Measurements from ENCODE around the gene ADGRG1.

Gene ADGRG1

DNA sequence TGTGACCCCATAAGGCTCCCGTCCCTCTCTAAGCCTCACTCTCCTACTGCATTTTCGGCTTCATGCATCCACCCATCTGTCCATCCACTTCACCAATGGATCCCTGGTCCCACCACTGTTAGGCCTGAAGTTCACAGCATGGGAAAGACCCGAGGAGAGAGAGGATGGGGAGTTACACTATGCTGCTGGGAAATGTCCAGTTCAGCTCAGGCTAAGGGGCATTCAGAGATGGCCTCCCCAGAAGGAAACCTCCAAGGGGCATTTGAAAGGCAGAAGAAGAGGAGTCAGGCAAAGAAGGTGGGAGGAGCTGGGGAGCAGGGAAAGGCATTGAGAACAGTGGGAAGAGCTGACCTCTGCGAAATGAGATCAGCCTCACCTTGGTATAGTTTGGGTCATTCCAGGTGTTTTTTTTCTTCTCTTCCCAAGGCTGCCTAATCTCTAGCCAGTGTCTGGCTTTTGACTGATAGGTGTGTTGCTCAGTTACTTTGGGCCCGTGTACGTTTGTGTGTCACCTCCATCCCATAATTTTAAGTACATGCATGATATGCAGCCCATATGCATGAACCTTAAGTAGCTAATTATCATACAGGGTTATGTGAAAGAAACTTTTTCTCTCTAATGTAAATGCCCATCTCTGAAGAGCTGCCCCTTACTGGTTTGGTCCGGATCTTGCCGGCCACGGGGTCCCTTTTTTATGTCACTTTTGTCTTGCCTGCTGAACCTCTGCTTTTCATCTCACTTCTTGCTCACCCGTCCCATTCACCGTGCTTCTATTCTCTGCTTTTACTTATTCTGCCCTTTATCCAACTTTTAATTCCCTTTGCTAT, 54.6 kb downstream of the ADGRG1 start:
- DNase-seq (ENCODE audit: low read depth): no peak

DNA sequence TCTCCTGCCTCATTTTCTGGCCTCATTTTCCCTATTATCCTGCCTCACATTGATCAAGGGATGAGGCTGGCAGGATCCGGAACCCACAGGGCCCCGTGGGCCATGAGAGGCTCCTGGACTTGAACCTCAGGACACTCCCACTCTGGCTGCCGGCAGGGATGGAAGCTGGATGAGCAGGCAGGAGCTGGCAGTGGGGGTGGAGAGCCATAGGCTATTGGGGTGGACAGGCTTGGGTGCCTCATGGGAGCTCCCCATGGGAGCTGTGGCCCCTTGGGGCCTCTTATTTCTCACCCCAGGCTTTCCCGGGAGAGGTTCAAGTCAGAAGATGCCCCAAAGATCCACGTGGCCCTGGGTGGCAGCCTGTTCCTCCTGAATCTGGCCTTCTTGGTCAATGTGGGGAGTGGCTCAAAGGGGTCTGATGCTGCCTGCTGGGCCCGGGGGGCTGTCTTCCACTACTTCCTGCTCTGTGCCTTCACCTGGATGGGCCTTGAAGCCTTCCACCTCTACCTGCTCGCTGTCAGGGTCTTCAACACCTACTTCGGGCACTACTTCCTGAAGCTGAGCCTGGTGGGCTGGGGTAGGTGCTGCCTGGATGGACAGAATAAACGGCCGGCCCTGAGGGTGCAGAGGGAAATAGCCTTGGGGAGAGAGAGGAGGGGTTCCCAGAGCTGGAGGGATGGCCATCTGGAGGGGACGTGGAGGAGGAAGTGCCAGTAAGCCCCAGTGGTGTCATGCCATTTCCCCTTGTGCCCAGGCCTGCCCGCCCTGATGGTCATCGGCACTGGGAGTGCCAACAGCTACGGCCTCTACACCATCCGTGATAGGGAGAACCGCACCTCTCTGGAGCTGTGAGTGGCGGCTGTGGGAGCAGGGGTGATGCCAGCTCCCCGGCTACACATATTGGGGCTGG, 55.5 kb downstream of the ADGRG1 start:
- DNase-seq (ENCODE audit: low read depth): no peak

DNA sequence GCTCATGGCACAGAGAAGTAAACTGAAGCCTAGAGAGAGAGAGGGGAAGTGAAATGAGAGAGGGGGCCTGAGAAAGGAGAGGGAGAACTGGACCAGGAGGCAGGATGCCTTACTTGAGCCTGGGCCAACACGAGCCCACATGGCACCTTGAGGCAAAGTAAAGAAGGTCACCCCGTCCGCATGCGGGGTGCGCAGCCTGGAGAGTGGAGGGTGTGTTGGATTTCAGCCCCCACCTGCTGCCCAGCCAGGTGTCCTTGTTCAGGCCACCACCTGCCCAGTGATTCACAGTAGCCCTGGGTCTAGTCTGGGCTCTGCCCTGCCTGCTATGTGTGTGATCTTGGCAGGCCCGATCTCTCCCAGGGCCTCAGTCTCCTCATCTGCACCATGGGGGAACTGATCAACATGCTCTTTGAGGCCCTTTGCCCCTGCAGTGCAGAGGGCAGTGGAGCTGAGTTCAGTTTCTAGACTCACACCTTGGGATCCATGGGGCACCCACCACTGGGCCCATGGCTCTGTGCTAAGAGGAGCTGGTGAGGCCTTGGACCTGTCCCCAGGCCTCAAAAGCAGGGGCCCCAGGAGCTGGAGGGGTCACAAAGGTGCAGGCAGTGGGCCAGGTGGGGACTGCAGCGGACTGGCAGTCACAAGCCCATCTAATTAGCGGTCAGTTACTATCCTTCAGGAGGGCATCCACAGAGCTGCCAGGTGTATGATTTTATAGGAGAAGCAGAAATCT, 56.4 kb downstream of the ADGRG1 start:
- no peak for DNase-seq (ENCODE audit: low read depth)

DNA sequence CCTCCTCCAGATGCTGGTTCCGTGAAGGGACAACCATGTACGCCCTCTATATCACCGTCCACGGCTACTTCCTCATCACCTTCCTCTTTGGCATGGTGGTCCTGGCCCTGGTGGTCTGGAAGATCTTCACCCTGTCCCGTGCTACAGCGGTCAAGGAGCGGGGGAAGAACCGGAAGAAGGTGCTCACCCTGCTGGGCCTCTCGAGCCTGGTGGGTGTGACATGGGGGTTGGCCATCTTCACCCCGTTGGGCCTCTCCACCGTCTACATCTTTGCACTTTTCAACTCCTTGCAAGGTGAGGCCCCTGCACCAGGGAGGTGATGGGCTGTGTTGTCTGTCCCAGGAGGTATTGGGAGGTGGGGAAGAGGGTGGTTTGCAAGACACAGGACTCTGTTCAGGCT, 57.2 kb downstream of the ADGRG1 start:
- no peak for DNase-seq (ENCODE audit: low read depth)

DNA sequence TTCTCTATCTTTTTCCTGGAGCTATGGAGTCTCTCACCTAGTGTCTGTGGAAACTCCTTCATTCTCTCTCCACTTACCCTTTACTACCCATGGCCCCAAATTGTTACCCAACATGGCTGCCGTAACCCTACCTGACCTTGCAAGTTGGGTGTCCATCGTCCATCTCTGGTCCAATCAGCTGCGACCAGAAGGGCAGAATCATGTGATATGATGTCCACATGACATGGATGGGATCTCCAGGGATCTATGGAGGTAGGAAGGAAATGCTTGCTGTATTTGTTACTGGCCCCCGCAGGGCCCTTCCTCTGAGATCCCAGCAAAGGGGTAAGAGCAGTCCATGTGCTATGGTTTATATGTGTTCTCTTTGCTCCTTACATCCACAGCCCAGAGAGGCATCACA, 58.1 kb downstream of the ADGRG1 start:
- no peak for DNase-seq (ENCODE audit: low read depth)

DNA sequence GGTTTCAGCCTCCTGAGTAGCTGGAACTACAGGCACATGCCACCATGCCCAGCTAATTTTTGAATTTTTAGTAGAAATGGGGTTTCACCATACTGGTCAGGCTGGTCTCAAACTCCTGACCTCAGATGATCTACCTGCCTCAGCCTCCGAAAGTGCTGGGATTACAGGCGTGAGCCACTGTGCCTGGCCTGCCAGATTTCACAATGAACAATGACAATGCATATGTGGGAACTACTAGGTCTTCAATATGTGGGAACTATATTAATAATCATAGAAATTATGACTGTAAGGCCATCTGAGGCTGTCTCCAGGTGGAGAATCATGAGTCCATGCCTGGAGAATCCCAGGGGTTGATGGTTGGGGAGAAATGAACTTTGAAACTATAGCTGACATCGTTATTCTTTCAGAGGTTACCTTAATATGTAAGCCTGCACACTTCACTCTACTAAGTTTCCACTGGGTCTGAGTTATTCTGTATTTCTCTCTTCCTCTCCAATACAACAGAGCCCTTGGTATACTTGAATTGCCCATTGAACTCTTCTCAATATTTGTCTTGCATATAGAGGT, 59.0 kb downstream of the ADGRG1 start:
- DNase-seq (ENCODE audit: low read depth): no peak

DNA sequence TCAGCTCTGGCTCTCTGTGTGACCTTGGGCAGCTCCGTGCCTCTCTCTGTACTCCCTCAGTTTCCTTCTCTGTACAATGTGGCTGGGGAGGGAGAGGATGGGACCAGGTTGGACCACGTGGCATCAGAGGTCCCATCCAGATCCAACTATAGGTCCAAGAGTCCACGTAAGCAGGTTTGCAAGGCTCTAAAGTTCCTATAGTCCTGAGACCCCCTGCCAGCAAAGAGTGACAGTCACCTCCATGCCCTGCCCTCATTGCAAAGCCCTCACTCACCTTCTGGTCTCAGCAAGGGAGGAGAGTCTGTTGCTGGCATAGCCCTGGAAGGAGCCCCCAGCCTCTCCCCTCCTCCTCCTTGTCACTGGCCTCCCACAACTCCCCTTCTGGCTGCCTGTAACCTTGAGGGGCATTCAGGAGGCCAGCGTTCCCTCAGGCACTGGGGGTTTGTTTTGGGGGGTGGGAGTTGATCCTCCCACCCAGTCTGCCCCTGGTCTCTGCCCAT, 60.1 kb downstream of the ADGRG1 start:
- no peak for DNase-seq (ENCODE audit: low read depth)

DNA sequence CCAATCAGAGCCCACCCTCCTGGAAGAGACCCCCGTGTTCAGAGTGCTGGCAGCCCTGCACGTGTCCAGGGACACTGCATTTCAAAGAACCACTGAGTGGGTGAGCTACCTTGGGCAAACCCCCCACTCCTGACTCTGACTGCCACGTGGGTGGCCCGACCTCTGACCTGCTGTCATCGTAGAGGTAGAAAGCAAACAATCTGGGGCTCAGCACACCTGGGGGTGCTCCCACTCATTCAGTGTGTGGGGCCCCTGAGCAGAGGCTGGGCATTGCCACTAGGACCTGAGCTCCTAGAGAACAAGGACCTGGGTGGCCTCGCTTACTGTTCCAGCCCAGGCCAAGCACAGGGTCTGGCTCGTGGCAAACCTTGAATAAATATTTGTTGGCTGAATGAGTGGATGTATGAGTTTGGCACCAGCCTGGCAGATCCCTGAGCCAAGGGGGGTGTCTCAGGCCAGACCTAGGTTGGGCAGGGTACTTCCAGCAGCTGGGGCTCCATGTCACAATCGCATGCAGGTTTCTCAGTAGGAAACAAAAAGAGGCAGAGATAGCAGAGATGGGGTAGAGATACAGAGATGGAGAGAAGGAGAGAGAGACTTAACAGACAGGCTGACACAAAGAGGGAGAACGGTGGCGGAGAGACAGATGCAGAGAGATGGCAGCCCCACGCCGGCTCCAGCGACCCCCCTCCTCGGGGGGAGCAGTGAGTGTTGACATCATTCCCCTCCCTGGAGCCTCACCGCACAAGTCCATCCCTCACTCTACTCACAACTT, 60.7 kb downstream of the ADGRG1 start:
- no peak for DNase-seq (ENCODE audit: low read depth)

DNA sequence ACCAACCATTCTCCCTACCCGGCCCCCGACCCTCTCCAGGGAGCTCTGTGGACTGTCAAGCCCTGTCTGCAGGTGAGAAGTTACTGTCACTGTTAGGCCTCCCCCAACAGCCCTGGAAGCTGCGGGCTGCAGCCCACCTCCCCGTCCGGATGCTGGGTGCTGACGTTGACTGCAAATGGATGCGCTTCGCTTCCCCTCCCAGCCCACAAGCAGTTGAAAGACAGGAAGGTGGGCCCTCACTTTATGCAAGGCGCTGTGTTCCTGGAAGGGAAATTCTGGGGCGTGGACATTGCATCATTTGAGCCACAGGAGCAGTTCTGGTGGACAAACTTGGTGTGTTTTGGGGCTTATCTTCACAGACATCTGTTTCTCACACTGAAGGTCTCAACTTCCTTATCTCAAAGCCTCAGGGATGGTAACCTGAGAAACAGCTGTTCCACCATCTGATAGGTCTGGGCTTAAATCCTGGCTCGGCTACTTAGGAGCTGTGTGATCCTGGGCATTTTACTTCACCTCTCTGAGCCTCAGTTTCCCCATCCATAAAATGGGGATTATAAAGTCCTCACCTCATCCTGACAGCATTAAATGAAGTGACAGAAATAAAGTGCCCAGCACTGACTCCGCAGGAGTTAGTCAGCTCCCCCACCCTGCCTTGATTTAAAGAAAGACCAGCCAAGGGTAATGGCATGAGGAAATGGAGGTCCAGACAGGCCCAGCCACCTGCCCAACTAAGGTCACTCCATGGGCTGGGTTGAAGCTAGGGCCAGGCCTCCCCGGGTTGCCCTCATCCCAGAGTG, 61.5 kb downstream of the ADGRG1 start:
- DNase-seq (ENCODE audit: low read depth): no peak

DNA sequence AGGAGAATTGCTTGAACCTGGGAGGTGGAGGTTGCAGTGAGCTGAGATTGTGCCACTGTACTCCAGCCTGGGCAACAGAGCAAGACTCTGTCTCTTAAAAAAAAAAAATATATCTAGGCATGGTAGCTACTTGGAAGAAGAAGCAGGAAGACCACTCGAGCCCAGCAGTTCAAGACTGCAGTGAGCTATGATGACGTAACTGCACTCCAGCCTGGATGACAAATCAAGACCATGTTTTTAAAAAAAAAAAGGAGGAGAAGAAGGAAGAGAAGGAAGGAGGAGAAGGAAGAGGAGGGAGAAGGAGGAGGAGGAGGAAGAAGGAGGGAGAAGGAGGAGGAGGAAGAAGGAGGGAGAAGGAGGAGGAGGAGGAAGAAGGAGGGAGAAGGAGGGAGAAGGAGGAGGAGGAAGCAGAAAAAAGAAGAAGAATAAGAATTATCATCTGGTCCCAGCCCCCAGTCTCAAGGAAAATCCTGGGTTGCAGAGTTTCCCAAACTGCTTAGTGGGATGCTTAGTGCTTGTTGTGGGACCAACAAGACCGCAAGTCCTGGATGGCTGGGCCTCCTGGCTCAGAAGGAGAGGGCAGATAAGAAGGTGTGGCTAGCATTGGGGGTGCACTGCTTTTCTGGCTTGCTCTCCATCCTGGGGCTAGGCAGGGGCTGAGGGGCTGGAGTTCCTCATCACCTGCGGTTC, 62.5 kb downstream of the ADGRG1 start:
- DNase-seq (ENCODE audit: low read depth): no peak

DNA sequence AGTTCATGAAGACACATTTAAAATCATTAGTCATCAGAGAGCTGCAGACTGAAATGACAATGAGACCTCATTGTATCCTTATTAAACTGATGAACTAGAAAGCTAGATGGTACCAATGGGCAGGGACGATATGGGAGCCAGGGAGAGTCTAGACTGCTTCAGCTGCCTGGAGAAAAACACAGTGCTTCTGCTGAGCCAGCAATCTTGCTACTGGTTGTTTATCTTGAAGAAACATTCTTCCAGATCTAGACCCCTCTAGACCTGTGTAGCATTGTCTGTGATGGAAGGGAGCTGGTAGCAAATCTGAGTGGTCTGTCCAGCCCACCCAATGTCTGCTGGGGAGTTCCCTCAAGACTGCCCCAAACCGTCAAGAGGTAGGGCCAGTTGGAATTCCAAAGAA, 64.2 kb downstream of the ADGRG1 start:
- DNase-seq (ENCODE audit: low read depth): no peak

DNA sequence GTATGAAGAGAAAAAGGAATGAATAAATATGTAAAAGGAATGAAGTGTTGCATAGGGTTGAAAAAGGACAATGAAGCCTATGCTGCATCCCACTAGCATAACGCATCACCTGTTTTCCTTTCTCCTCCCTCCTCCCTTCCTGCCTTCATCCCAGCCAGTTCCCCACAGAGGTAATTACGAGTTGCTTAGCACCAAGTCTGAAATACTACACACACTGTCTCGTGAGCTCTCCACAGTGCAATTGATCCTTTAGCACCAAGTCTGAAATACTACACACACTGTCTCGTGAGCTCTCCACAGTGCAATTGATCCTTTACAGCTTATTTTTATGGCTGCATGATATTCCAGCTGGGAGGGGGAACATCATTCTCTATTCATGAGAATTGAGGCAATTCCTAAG, 65.1 kb downstream of the ADGRG1 start:
- DNase-seq (ENCODE audit: low read depth): no peak

DNA sequence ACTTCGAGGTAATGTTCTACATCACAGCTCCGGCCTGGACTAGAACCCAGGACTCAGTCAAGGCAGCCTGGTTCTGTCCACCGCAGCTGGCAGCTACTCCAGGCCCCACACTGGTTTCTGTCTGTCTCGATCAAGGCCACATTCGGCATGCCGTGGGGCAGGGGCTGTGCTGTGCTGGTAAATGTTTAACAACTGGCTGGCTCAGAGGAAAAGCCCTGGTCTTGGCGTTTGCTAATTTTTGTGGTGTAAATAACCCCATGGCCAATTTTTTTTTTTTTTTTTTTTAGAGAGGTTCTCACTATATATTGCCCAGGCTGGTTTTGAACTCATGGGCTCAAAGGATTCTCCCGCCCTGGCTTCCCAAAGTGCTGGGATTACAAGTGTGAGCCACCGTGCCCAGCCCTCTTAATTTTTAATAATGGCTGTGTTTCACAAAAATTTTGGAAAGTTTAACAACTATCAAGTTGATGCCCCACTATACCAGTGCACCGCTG, 65.8 kb downstream of the ADGRG1 start:
- DNase-seq (ENCODE audit: low read depth): no peak

DNA sequence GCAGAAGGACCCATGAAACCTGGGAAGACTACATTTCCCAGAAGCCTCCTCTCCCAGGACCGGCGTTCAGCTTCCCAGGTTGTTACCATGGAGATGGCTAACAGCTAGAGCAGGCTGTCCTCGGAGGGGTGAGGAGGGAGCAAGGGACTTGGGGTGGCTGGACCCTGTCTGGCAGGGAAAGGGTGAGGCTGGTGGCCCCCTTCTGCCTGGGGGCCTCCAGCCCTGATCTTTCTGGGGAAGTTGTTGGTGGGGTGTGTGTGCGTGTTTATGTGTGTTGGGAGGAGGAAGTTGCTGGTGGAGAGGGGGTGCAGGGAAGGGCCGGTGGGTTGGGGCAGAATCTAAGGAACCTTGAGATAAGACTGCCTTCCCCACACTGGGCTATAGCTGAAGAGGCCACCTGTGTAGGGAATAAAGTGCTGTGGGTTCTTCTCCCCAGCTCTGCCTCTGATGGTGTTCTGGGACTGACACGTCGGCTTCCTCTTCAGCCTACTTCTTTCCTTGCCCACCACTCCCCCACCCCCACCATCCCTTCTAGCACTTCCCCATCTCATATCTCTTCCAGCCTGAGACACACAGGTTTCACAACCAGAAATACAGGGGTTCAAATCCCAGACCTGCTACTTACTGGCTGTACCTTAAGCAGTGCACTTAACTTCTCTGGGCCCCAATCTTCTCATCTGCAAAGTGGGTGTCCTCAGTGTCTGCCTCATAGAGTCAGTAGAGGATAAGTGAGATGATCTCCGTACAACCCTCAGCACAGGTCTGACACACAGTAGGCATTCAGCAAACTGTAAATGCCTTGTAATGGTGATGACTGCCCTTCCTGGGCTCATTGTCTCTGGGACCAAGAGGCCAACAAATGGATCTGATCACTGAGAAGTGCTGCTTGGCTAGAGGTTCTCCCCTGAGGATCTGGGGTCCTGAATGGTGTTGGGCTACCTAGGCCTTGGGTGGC, 66.6 kb downstream of the ADGRG1 start, which contains the start of gene DRC7:
DRC7 (plus strand) TSS at position 82 of the 955 bp plus-strand sequence. CDS start 3,144 bp downstream, outside the sequence.
- no peak for DNase-seq (ENCODE audit: low read depth)

DNA sequence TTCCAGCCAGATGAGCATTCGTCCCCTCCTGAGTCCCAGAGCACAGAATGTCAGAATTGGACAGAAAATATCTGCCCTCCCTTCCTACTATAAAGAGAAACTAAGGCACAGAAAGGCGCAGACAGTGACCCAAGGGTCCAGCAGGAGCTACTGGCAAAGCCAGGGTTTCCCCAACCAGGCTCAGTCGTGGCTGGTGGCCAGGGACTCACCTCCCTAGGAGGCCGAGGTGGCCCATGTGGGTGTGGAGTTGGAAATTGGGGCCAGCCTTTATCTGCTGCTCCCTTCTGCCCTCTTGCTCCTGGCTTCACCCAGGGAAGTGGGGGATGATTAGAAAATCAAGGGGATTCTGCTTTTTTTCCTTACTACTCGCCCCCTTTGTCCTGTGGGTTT, 67.2 kb downstream of the ADGRG1 start:
- DNase-seq (ENCODE audit: low read depth): no peak

DNA sequence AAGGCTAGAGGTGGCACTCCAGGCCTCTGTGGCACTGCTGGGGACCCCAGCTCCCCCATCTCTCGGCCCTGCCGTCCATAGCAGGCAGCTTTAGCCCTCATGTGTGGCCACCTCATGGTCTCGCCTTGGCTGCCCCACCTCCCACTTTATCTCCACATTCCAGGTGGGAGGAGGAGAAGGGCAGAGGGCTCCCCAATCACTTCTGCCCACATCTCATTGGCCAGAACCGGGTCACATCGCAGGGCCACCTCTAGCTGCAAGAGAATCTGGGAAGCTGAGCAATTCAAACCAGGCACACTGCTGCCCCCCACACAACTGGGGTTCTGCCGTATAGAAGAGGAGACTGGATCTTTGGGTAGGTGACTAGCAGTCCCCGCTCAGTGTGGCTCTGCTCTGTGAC, 67.8 kb downstream of the ADGRG1 start:
- DNase-seq (ENCODE audit: low read depth): no peak

DNA sequence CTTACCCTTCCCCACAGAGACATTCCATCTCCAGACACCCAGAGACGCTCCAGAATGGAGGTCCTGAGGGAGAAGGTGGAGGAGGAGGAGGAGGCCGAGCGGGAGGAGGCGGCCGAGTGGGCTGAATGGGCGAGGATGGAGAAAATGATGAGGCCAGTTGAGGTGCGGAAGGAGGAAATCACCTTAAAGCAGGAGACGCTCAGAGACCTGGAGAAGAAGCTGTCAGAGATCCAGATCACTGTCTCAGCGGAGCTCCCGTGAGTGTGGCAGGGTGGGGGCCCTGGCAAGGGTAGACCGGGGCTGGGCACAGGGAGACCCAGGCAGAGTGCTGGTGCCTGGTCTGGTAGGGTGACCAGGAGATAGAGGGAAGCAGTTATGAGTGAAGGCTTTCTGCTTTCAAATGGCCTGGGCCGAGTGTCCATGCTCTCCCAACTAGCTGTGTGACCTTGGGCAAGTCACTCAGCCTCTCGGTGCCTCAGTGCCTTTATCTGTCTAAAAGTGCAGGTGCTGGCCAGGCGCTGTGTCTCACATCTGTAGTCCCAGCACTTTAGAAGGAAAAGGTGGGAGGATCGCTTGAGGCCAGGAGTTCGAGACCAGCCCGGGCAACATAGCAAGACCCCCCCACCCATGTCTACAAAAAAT, 69.6 kb downstream of the ADGRG1 start:
- no peak for DNase-seq (ENCODE audit: low read depth)

Data from T follicular helper cell (primary cell).